Activated naive CD8-positive, alpha-beta T cell treated with anti-CD3 and anti-CD28 coated beads, Interleukin-2, amount 50 U/mL, for 16 hours (primary cell): Measurements from ENCODE around the gene SCFD1.
"Not testable (repeated sequence)": the region's sequence is repeated elsewhere in the genome, so short reads cannot be mapped to it uniquely, and the experiment has no call there.

Source experiments
- DNase-seq: peaks from one replicate; pipeline ENCODE4 v3.0.0-alpha.2; 2020; ENCODE audit warnings: low read depth, low spot score

SCFD1 gene, protein sequence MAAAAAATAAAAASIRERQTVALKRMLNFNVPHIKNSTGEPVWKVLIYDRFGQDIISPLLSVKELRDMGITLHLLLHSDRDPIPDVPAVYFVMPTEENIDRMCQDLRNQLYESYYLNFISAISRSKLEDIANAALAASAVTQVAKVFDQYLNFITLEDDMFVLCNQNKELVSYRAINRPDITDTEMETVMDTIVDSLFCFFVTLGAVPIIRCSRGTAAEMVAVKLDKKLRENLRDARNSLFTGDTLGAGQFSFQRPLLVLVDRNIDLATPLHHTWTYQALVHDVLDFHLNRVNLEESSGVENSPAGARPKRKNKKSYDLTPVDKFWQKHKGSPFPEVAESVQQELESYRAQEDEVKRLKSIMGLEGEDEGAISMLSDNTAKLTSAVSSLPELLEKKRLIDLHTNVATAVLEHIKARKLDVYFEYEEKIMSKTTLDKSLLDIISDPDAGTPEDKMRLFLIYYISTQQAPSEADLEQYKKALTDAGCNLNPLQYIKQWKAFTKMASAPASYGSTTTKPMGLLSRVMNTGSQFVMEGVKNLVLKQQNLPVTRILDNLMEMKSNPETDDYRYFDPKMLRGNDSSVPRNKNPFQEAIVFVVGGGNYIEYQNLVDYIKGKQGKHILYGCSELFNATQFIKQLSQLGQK

DNA sequence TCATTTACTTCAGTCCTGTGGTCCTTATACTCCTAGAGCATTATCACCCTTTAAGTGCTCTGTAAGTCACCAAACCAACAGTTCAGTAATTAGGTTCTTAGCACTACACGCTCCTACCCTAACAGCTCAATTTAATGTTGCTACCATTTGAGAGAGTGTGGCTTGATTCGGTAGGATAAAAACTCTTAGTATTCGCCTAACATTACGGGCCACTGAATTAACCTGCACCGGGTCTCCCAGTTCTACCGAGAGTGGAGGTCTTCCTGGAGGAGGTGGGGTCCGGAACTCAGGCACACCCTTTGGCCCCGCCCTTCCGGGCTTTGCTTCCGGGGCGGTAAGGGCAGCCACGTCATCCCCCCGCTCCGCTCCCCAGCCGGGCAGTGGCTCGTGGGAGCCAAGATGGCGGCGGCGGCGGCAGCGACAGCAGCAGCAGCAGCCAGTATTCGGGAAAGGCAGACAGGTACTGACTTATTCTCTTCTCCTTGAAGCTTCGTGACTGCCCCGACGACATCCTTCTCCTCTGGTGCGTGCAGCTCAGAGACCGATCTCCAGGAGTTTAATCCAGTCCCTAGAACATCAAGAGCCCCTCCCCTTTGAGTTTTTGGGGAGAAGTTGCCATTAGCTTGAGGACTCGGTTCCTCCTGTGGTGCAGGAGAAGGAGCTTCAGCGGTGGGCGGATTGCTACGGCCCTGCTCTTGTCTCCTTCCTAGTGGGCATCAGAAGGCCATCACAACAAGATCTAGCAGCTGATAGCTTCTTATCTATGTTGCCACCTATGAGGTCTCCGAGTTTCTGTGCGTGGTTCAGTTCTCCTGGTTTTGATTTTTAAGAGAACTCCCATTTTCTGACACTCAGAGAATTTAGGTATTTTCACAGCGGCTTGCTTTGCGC is at the start of gene SCFD1:
SCFD1 (plus strand) TSS at position 380 of the 891 bp plus-strand sequence; CDS start at position 400, 20 bp downstream.
- peak; percentile 85 for DNase-seq

DNA sequence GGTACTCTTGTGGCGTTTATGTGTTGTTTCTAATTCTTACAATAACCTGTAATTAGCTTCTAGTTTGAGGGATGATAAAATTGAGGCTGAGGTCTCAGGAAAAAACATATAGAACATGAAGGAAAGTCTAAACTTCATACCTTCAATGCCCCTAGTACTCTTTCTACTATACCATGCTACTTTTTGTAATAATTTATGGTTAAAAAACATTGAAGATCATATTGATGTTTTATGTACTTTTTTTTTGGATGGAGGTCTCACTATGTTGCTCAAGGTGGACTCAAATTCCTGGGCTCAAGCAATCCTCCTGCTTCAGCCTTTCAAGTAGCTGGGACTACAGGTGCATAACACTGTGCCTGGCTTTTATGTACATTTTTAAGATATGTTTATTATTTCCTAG is 49.3 kb upstream of the SCFD1 start:
- DNase-seq: no peak

DNA sequence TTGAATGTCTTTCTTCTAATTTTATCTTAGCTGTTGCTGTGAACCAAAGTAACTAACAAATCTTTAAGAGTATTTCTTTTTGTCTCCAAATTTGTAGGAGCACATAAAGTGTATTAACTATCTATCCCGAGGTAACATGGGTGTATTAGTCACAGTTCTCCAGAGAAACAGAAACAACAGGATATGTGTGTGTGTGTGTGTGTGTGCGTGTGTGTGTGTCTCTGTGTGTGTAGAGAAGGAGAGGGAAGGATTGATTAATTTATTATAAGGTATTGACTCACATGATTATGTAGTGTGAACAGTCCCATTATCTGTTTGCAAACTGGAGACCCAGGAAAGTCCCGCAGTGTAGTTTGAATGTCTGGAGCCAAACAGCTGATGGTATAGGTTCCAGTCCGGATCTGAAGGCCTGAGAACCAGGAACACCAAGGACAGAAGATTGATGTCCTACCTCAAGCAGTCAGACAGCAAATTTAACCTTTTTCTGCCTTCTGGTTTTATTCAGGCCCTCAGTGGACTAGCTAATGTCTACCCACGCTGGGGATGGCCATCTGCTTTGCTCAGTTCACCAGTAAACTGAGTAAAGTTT is 48.8 kb upstream of the SCFD1 start:
- DNase-seq: no peak

DNA sequence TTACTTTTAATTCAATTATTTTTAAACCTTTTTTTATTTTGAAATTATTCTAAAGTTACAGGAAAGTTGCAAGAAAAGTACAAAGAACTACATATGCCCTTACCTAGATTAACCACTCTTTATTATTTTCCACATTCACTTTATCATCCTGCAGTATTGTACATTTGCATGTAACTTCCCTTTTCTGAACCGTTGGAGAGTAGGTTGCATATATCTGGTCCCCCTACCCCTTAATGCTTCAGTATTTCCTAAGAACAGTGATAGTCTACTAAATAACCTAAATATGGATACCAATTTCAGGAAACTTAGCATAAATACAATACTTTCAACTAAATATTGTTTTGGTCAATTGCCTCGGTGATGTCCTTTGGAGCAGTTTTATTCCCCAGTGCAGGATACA is 48.2 kb upstream of the SCFD1 start:
- no peak for DNase-seq

DNA sequence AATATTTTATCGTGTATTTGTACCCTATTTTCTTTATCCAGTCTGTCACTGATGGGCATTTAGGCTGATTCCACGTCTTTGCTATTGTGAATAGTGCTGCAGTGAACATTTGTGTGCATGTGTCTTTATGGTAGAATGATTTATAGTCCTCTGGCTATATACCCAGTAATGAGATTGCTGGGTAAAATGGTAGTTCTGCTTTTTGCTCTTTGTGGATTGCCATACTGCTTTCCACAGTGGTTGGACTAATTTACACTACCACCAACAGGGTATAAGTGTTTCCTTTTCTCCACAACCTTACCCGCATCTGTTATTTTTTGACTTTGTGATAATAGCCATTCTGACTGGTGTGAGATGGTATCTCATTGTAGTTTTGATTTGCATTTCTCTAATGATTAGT is 47.3 kb upstream of the SCFD1 start:
- DNase-seq: not testable (repeated sequence)

DNA sequence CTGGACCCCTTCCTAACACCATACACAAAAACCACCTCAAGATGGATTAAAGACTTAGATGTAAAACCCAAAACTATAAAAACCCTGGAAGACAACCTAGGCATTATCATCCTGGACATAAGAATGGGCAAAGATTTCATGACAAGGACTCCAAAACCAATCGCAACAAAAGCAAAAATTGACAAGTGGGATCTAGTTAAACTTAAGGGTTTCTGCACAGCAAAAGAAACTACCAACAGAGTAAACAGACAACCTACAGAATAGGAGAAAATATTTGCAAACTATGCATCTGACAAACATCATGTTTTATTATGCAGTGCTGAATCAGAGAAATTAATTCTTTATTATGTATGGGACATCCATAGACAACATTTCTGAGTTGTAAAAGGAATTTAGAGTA is 45.8 kb upstream of the SCFD1 start:
- DNase-seq: not testable (repeated sequence)

DNA sequence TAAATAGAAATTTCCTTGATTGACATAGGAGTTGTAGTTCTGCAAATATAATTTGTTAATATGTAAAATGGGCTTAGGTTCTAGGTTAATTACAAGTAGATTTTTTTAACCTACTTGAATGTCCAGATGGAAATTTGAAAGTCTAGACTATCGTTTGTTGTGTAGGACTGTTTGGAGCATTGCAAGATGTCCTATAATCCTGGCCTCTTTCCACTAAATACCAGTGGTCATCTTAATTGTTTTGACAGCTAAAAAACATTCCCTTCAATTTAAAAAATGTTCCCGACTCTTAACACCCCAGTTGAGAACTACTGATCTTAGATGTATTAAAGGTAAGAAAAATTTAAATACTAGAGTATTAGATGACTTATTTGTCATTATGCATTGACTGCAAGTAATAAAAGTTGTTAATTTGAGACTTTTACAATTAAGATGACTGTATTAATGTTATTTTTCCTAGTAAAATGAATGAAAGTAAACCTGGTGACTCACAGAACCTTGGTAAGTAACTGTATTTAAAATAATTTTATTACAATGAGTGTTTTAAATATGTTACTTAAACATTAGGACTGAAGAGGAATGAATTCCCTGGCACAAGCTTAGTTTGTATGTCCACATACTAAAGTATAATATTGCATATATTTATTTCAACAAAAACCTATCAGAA is 41.4 kb upstream of the SCFD1 start:
- no peak for DNase-seq

DNA sequence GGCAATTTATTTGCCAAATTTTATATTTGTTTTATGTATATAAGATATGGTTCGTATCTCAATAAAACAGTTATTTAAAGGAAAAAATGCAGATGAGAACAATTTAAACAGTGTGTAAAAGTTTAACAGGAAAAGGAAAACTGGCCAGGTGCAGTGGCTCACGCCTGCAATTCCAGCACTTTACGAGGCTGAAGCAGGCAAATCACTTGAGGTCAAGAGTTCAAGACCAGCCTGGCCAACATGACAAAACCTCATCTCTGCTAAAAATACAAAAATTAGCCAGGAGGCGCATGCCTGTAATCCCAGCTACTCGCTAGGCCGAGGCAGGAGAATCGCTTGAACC is 40.9 kb upstream of the SCFD1 start:
- no peak for DNase-seq

DNA sequence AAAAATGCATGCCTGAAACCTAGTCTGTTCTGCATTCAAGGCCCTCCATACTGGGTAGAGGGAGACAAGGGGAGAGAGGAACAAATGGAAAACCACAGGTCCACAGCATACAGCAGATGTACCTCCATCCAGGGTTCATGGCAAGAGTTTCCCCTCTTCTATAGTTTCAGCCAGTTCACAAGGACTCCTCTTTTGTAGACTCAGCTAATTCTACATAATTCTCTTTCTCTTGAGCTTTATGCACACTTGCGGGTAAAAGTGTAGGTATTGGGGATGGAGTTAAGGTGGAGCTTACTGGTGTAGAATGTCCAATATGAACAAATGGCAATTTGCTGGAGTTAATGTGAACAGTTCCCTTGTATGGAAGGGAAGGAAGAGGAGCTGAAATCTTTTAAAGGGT is 39.7 kb upstream of the SCFD1 start:
- no peak for DNase-seq

DNA sequence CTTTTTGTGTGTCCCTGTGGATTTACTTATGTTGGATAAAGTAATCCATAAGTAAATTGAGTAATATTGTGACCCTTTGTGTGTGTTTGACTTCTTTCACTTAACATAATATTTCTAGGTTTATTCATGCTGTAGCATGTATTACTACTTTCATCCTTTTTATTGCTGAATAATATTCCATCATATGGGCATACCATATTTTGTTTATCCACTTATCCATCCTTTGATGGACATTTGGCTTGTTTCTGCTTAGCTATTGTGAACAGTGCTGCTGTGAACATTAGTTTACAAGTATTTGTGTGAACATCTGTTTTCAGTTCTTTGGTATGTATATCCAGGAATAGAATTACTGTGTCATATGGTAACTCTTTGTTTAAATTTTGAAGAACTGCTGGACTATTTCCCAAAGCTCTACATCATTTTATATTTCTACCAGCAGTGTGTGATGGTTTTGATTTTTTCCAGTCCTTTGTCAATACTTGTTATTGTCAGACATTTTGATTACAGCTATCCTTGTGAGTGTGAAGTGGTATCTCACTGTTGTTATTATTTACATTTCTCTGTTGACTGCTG is 38.0 kb upstream of the SCFD1 start:
- no peak for DNase-seq

DNA sequence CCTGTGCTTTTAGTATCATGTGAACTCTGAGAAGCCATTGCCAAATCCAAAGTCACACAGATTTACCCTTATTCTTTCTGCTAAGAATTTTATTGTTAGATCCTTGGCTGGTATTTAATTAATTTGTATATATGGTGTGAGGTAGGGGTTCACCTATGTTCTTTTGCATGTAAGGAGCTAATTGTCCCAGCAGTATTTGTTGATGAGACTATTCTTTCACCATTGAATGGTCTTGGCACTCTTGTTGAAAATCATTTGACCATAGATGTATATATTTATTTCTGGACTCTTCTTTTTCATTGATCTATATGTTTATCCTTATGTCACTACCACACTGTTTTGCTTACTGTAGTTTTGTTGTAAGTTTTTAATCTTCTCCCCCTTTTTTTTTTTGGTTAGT is 36.9 kb upstream of the SCFD1 start:
- no peak for DNase-seq

DNA sequence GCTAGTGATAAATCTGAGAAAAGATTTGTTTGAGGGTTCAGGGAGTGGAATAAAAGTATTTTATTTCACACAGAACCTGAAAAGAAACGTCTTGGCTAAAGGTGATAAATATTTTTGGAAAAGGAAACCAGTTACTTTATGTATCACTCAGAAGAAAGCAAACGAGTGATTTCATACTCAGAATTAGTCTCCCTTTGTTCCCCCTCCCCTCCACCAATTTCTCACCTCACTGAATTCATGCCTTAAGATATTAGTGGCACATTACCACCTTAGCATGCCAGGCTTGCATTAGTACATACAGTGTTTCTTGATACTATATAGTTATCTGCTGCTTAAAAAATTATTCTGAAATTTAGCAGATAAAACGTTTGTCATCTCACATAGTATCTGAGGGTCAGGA is 35.0 kb upstream of the SCFD1 start:
- DNase-seq: no peak

DNA sequence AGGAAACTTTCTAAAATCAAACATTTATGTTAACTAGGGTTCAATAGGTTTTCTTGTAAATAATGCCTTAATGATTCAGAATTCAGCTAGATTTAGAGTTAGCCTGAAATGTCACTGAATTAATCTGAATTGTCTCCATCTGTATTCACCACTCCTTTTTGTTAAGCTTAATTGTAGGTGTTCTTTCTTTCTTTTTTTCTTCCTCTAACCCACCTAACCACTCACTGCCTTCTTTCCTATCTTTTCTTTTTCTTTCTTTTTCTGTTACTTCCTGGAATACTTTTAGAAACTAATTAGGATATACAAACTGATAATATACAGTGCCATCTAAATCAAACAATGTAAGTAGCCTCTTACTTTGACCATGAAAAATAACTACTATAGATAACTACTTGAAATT is 33.2 kb upstream of the SCFD1 start:
- DNase-seq: no peak

DNA sequence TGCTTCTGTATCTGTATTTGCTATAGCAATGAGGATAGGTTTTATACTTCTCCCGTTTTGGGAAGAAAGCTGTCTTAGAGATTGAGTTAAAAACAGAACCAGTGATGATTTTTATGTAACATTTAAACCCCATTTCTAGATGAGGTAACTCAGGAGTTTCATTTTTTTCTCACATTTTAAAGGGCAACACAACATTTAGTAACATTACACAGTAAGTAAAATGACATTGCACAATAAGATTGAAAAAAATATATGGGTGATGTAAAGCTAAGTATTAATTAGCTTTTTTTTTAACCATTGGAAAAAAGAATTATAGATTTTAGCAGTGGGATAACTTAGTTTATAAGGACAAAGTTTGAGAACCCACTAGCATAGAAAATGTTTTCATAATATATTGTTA is 25.2 kb upstream of the SCFD1 start:
- no peak for DNase-seq

DNA sequence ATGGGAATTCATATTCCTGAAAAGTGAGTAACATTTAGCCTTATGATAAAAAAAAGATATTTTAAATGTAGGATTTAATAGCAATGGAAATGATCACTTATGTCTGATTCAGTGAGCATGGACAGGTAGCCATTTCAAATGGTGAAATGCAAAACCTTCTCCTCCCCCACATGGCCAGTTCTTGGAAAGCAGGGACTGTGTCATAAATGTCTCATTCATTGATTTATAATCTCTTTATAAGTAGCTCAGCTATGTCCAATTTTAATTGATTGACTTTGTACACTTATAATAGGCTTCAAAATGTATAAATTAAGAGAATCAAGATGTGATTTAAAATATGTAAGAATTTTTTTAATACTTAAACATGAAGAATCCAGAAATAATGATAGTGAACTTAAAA is 24.6 kb upstream of the SCFD1 start:
- DNase-seq: no peak

DNA sequence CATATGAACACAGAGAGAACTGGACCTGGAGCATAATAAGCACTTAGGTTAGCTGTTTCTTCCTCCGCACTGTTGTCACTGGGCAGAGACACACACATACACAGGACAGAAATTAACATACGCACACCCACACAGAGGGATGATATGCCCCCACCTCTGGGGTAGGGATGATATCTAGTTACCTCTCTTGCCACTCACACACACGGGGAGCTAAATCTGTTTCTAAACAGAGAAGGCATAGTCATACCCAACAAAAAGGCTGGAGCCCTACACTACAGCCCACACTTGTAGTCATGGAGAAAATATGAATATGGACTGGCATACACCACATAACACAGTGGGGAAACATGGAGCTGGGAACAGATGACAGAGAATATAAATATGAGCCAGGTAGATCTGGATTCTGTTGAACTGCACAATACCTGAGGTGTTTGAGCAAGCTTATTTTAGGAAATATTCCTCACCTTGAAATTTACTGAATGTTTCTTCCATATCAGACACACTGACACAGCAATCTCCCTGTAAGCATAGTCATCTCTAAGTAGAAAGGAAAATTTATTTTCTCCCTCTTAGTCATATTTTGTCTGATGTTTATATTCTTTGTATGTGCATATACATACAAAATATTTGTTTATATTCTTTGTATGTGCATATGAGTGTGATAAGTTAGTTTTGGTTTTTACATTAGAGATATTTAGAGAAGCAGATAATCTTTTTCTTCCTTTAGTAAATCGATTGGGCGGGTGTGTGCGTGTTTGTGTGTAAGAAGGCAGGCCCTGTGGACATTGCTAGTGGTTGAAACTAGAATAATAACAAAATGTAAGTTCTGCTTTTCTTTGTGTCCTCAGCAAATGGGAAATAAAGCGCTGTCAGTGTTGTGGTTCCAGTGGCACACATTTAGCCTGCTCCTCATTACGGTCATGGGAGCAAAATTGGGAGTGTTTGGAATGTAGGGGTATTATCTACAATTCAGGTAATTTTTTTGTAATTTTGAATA is 20.9 kb upstream of the SCFD1 start:
- no peak for DNase-seq

DNA sequence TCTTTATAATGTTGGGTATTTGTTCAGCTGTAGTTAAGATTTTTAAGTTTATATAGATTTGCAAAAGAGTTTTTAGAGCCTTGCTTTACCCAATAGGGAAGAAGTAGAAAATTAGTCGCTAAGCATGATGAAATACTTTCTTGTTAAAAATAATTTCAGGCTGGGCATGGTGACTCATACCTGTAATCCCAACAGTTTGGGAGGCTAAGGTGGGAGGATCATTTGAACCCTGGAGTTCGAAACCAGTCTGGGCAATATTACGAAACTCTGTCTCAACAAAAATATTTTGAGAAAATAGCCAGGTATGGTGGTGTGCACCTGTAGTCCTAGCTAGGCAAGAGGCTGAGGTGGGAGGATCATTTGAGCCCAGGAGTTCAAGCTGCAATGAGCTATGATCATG is 18.7 kb upstream of the SCFD1 start:
- no peak for DNase-seq

DNA sequence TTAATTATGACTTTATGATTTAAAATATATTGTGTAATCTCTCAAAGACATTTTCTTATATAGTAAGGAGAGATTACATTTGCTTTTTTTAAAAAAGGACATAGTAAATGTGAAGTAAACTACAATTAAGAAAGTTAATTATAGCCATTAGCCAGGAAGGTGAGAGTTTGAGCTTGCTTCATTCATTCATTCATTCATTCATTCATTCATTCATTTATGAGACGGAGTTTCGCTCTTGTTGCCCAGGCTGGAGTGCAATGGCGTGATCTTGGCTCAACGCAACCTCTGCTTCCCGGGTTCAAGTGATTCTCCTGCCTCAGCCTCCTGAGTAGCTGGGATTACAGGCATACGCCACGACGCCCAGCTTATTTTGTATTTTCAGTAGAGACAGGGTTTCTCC is 17.4 kb upstream of the SCFD1 start:
- not testable (repeated sequence) for DNase-seq

DNA sequence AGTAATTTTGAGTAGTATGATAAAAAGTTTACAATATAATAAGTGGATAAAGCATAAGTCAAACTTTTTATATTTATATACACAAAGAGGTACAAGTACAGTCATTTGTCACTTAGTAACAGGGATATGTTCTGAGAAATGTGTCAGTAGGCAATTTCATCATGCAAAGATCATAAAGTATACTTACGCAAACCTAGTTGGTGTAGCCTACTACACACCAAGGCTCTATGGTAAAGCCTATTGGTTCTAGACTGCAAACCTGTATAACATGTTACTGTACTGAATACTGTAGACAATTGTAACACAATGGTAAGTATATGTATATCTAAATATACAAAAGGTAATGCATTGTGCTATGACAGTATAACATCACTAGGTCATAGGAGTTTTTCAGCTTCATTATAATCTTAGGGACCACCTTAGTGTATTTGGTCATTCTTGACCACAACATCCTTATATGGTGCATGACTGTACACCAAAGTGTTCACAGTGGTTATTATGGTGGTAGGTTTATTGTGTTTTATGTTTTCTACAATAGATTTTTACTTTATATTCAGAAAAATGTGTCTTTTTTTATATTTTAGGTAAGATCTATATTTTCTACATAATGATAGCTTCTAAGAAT is 14.9 kb upstream of the SCFD1 start:
- DNase-seq: no peak
